SH-SY5Y (cell line): ENCODE data around the gene NEU4.

Experiments used
- GATA2 ChIP-seq: IDR thresholded peaks from 2 replicates; pipeline ENCODE4 v1.6.1; 2011; ENCODE audit warnings: mild to moderate bottlenecking, low read depth, low read length
- GATA3 ChIP-seq: IDR thresholded peaks from 2 replicates; pipeline ENCODE4 v1.6.1; 2011; ENCODE audit warnings: low read depth, mild to moderate bottlenecking, low read length, moderate library complexity

DNA sequence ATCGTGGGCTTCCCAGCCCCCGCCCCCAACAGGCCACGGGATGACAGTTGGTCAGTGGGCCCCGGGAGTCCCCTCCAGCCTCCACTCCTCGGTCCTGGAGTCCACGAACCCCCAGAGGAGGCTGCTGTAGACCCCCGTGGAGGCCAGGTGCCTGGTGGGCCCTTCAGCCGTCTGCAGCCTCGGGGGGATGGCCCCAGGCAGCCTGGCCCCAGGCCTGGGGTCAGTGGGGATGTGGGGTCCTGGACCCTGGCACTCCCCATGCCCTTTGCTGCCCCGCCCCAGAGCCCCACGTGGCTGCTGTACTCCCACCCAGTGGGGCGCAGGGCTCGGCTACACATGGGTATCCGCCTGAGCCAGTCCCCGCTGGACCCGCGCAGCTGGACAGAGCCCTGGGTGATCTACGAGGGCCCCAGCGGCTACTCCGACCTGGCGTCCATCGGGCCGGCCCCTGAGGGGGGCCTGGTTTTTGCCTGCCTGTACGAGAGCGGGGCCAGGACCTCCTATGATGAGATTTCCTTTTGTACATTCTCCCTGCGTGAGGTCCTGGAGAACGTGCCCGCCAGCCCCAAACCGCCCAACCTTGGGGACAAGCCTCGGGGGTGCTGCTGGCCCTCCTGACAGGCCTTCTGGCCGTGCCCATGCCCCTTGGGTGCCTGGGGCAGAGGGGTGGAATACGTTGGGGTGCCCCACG is 7.6 kb downstream of the NEU4 start:
- no peak for TF ChIP-seq GATA2
- no peak for TF ChIP-seq GATA3
